Measurements from ENCODE around the gene PAX5. TPM values are rescaled to one million over a fixed set of nuclear protein-coding genes. Genes with fewer than 3 reads are reported as not detected.
A peak's percentile ranks its signal among the peaks of the same experiment; 100 is the strongest.

Gene PAX5
- total RNA-seq, 3 donors from 2014 or later, result 0.59 TPM; not detected in 2

DNA sequence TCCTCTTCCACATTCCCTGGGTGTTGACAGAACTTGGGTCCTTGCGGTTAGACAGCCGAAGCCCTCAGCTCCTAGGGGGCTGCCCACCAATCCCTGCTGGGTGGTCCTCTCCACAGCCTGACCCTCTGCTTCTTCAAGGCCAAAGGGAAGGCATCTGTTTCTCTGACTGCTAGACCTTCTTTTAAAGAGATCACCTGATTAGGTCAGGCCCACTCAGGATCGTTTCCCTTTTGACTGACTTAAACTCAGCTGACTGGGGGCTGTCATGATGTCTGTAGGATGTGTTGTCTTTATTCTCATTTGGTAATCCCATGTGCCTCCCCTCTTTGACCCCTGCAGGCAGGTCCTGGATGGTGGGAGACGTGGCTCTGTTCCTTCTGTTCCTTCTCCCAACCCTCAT, 207.5 kb downstream of the PAX5 start:
- Histone ChIP-seq H3K27me3 (peaks cover 0 to 10% of the 10 kb centered on the region in 2 donors), H3K9me3 (no peaks in the 10 kb centered on the region), H3K4me1 (no peaks in the 10 kb centered on the region), H3K36me3 (no peaks in the 10 kb centered on the region), H3K27ac (no peak overlapping the region), H3K4me3 (no peak overlapping the region)
- intact Hi-C loops (cut with DNase I; ENCODE audit: low total_unique reads), result no loop called here
- DNase-seq (ENCODE audit: low spot score in 2 of 2), result peak in 1 of 2 donors; percentile 10
- TF ChIP-seq CTCF (IDR thresholded peaks at IDR 0.05) (no peak), POLR2A (IDR thresholded peaks at IDR 0.05) (no peak), POLR2AphosphoS5 (IDR thresholded peaks at IDR 0.05) (no peak)

DNA sequence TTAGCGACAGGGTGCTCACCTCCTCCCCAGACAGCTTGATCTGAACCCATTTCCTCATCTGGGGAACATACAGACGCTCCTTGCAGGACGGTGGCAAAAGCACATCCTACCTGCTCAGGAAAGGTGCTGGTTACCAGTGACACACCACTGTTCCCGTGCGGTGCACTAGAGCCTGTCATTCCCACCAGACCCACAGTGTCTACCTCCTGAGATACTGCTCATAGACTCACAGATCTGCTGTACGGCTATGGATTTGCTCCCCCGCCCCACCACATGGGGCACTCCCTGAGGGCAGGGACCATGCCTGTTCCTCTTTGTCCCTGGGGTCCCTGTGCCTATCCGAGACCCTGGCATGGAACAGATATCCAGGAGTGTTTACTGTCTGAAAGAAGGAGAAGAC, 208.9 kb downstream of the PAX5 start:
- no peak for TF ChIP-seq POLR2AphosphoS5 (IDR thresholded peaks at IDR 0.05)
- no peak for TF ChIP-seq POLR2A (IDR thresholded peaks at IDR 0.05)
- TF ChIP-seq CTCF (IDR thresholded peaks at IDR 0.05), result no peak

DNA sequence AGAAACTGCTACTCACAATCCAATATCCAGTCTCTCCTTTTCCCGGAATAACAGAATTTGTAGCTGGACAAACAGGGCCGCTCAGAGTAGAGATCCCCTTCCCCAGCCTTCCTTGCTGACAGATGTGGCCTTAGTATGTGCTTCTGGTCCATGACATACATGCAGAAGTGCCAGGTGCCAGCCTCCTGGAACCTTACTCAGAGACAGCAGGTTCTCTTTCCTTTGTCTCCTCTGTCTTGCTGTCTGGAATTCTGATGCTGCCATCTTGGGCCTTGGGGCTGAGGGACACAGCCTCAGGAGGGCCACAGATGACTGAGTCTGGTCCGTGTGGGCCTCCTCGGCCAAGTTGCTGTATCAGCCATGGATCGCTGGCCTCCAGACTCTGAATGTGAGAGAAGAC, 210.1 kb downstream of the PAX5 start:
- Histone ChIP-seq H3K36me3 (no peaks in the 10 kb centered on the region), H3K9me3 (no peaks in the 10 kb centered on the region), H3K4me1 (no peaks in the 10 kb centered on the region), H3K4me3 (no peak overlapping the region), H3K27ac (no peak overlapping the region), H3K27me3 (no peaks in the 10 kb centered on the region)
- intact Hi-C loops (cut with DNase I; ENCODE audit: low total_unique reads), result no loop called here
- no peak for DNase-seq (ENCODE audit: low spot score in 2 of 2)
- TF ChIP-seq POLR2AphosphoS5 (IDR thresholded peaks at IDR 0.05), result no peak
- no peak for TF ChIP-seq CTCF (IDR thresholded peaks at IDR 0.05)
- TF ChIP-seq POLR2A (IDR thresholded peaks at IDR 0.05), result no peak

More for the DNA sequence above, 208.9 kb downstream of the PAX5 start:
- Histone ChIP-seq H3K36me3 (no peaks in the 10 kb centered on the region), H3K27ac (no peak overlapping the region), H3K9me3 (no peaks in the 10 kb centered on the region), H3K4me3 (no peak overlapping the region), H3K4me1 (no peaks in the 10 kb centered on the region), H3K27me3 (no peaks in the 10 kb centered on the region)
- DNase-seq (ENCODE audit: low spot score in 2 of 2), result peak in 1 of 2 donors; percentile 10
- intact Hi-C loops (cut with DNase I; ENCODE audit: low total_unique reads), result no loop called here

- H3K4me1 ChIP-seq, result no peaks in the 10 kb centered on the region
- H3K27me3 ChIP-seq, result peaks cover 0 to 2% of the 10 kb centered on the region in 2 donors
- no peaks in the 10 kb centered on the region for H3K9me3 ChIP-seq
- intact Hi-C loops (cut with DNase I; ENCODE audit: low total_unique reads), result no loop called here
- TF ChIP-seq CTCF (IDR thresholded peaks at IDR 0.05) (no peak), POLR2AphosphoS5 (IDR thresholded peaks at IDR 0.05) (no peak)
- H3K36me3 ChIP-seq, result no peaks in the 10 kb centered on the region
- no peak for DNase-seq (ENCODE audit: low spot score in 2 of 2)
- no peak overlapping the region for H3K4me3 ChIP-seq
- no peak overlapping the region for H3K27ac ChIP-seq
Observed at GRCh38 chr9:36823466-36823865, 210.6 kb downstream of the PAX5 start.

DNA sequence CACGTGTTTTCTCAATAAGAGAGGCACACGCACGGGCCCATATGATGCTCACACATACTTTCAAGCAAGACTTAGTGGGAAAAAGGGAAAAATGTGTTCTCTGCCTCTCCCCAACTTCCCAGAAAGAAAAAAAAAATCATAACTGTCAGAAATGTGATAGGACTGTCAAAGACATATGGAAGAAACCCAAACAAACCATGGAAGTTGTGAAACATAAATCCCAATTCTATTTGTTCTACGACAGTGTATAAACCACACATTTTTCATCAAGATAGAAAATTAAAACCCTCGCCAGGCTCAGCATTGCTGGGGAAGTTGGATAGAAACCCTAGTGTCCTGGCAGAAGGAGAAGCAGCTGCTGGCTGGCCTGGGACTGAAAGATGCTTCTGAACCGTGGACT, 211.9 kb downstream of the PAX5 start:
- peaks cover 0 to 9% of the 10 kb centered on the region in 2 donors for H3K27me3 ChIP-seq
- no peak overlapping the region for H3K27ac ChIP-seq
- H3K36me3 ChIP-seq, result no peaks in the 10 kb centered on the region
- H3K9me3 ChIP-seq, result no peaks in the 10 kb centered on the region
- TF ChIP-seq POLR2A (IDR thresholded peaks at IDR 0.05) (no peak), CTCF (IDR thresholded peaks at IDR 0.05) (no peak), POLR2AphosphoS5 (IDR thresholded peaks at IDR 0.05) (no peak)
- intact Hi-C loops (cut with DNase I; ENCODE audit: low total_unique reads), result no loop called here
- H3K4me1 ChIP-seq, result no peaks in the 10 kb centered on the region
- DNase-seq (ENCODE audit: low spot score in 2 of 2), result no peak
- H3K4me3 ChIP-seq, result no peak overlapping the region

Data from breast epithelium (tissue), 4 donors.